ENCODE results near the gene ZNF593OS. TPM values are rescaled to one million over a fixed set of nuclear protein-coding genes. Genes with fewer than 3 reads are reported as not detected.

ZNF593OS gene
- total RNA-seq, 1 experiment from 2014 or later: not detected

- Histone ChIP-seq H4K5ac (ENCODE audit: insufficient read length, low read depth, low read length) (no peak overlapping the region), H2BK15ac (ENCODE audit: low read depth, low read length) (no peak overlapping the region), H3K14ac (ENCODE audit: insufficient read depth, low read length) (no peak overlapping the region), H2BK5ac (ENCODE audit: insufficient read length, low read length) (no peak overlapping the region), H3K79me2 (ENCODE audit: insufficient read depth, low read length) (no peaks in the 10 kb centered on the region), H3K23ac (ENCODE audit: insufficient read length, low read depth, low read length) (no peak overlapping the region), H3K9ac (ENCODE audit: extremely low read depth, insufficient read length, low read length) (no peak overlapping the region), H3T11ph (ENCODE audit: low read length) (no peak overlapping the region), H4K20me1 (ENCODE audit: control insufficient read depth, insufficient read depth, insufficient read length) (no peaks in the 10 kb centered on the region), H3K79me1 (ENCODE audit: insufficient read depth, low read depth, low read length, poor library complexity, severe bottlenecking) (no peaks in the 10 kb centered on the region), H3K9me3 (ENCODE audit: control insufficient read depth, low read depth, low read length) (no peaks in the 10 kb centered on the region), H3K27me3 (ENCODE audit: insufficient read depth, low read length) (no peaks in the 10 kb centered on the region), H2AFZ (ENCODE audit: low read length) (no peak overlapping the region), H2BK120ac (ENCODE audit: low read depth, low read length, poor library complexity, severe bottlenecking) (no peak overlapping the region), H3K4me2 (ENCODE audit: insufficient read depth, insufficient read length, low read length) (no peak overlapping the region), H2AK5ac (ENCODE audit: insufficient read length, low read length) (no peak overlapping the region), H3K4me1 (ENCODE audit: insufficient read depth, low read length) (no peaks in the 10 kb centered on the region), H4K91ac (ENCODE audit: insufficient read length, low read depth, low read length) (no peak overlapping the region), H3K56ac (ENCODE audit: insufficient read length, low read depth, low read length) (no peak overlapping the region), H3K18ac (ENCODE audit: insufficient read length, low read depth, low read length) (no peak overlapping the region), H3K27ac (ENCODE audit: insufficient read length, low read depth, low read length) (no peak overlapping the region), H4K8ac (replicated peaks; ENCODE audit: insufficient read length, low read depth, low read length) (no peak overlapping the region), H3K4ac (ENCODE audit: low read depth, low read length) (no peak overlapping the region), H2BK20ac (ENCODE audit: low read depth, low read length, poor library complexity, severe bottlenecking) (no peak overlapping the region), H2BK12ac (ENCODE audit: insufficient read length, low read depth, low read length) (no peak overlapping the region), H3K23me2 (ENCODE audit: insufficient read length, low read depth, low read length, poor library complexity, severe bottlenecking) (no peaks in the 10 kb centered on the region)
- DNase-seq: peak; percentile 54
- Mint-ChIP-seq H3K9me3 (peaks cover 0 to 2% of the 10 kb centered on the region in 2 experiments; a peak in 2 of 5 replicates), H3K27ac (no peak overlapping the region; a peak in 1 of 7 replicates), H3K27me3 (ENCODE audit: low read depth) (peaks cover 2% of the 10 kb centered on the region), H3K36me3 (ENCODE audit: insufficient read depth in 1 of 3, low read depth in 3 of 3) (no peaks in the 10 kb centered on the region), H3K4me1 (peaks cover 0 to 4% of the 10 kb centered on the region in 2 experiments; a peak in 2 of 4 replicates), H3K4me3 (no peak overlapping the region)
- TF ChIP-seq, protein P1, sequence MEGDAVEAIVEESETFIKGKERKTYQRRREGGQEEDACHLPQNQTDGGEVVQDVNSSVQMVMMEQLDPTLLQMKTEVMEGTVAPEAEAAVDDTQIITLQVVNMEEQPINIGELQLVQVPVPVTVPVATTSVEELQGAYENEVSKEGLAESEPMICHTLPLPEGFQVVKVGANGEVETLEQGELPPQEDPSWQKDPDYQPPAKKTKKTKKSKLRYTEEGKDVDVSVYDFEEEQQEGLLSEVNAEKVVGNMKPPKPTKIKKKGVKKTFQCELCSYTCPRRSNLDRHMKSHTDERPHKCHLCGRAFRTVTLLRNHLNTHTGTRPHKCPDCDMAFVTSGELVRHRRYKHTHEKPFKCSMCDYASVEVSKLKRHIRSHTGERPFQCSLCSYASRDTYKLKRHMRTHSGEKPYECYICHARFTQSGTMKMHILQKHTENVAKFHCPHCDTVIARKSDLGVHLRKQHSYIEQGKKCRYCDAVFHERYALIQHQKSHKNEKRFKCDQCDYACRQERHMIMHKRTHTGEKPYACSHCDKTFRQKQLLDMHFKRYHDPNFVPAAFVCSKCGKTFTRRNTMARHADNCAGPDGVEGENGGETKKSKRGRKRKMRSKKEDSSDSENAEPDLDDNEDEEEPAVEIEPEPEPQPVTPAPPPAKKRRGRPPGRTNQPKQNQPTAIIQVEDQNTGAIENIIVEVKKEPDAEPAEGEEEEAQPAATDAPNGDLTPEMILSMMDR (conservative IDR thresholded peaks at IDR 0.05): no peak
- no CpG with 5 or more reads among the region's 5 CpGs for WGBS (ENCODE audit: extremely low coverage, insufficient read length, low lambda C conversion rate)
Observed at GRCh38 chr1:26132128-26132833, 39.4 kb downstream of the ZNF593OS start.

Measured in H9 (cell line).